Testis (tissue), 3 donors: ENCODE measurements around the gene VPS51. TPM values are rescaled to one million over a fixed set of nuclear protein-coding genes. Genes with fewer than 3 reads are reported as not detected.

Source experiments
- DNase-seq: peaks from one replicate; pipeline ENCODE4 v3.0.0-alpha.2; 2019
- H3K27ac ChIP-seq, 2 donors: fragments of 200-600 bp; sonication (generic); one replicate each; pipeline ENCODE4 v1.5.1; 2019
- H3K27me3 ChIP-seq: fragments of 200-600 bp; sonication (generic); one replicate; pipeline ENCODE4 v1.5.1; 2019
- H3K36me3 ChIP-seq: fragments of 200-600 bp; sonication (generic); one replicate; pipeline ENCODE4 v1.5.1; 2017; ENCODE audit warnings: low read depth; ENCODE audit errors: missing control alignments
- H3K4me1 ChIP-seq: fragments of 200-600 bp; sonication (generic); one replicate; pipeline ENCODE4 v1.5.1; 2019
- H3K4me3 ChIP-seq, 2 donors: fragments of 200-600 bp; sonication (generic); one replicate each; pipeline ENCODE4 v1.5.1; 2017 to 2019
- H3K9me3 ChIP-seq: fragments of 200-600 bp; sonication (generic); one replicate; pipeline ENCODE4 v1.5.1; 2017
- POLR2A ChIP-seq: fragments of 450-650 bp; IDR thresholded peaks from one replicate; pipeline ENCODE4 v1.6.1; 2017; ENCODE audit warnings: antibody characterized with exemption, mild to moderate bottlenecking, moderate library complexity
- WGBS, 2 donors: methylation state at CpG; one replicate each; pipeline ENCODE4 v1.1.5; 2018; 5-methylcytosine and 5-hydroxymethylcytosine counted together
- intact Hi-C: fragments of 100-400 bp; cut with DNase I; formaldehyde crosslinking; loops from one replicate; pipeline ENCODE4 v1.15.1; 2023; ENCODE audit warnings: low total_unique reads
- polyA plus RNA-seq: library from polyadenylated mRNA; stranded (reverse); fragments of 350-450 nt; fragmentation: Illumina TruSeq; extraction: RNeasy Lipid Tissue Mini Kit (QIAGEN cat#74804); gene quantifications from one replicate; pipeline ENCODE4 v1.2.3, GENCODE V29; 2014; ENCODE audit warnings: low read depth, low replicate concordance; ENCODE audit not compliant: insufficient read depth
- total RNA-seq, 2 donors: library from RNA; depleted of rRNA; stranded (reverse); fragments of >200 nt; gene quantifications; one replicate each; pipeline ENCODE4 v1.2.3, GENCODE V29; 2016
- TF ChIP-seq, protein P1 (sequence below), 3 experiments: fragments of 450-650 bp in 2 of 3; fragments of 200-600 bp in 1 of 3; sonication (generic) in 1 of 3; IDR thresholded peaks; one replicate each; pipeline ENCODE4 v1.5.1; 2016 to 2019; ENCODE audit warnings: antibody characterized with exemption in 3 of 3, mild to moderate bottlenecking in 2 of 3, moderate library complexity in 1 of 3

VPS51 gene
- total and polyA plus RNA-seq, 3 donors from 2014 or later, result 91.1 to 252 (median 173) TPM

GRCh38 chr11:65120831-65121230 lies 24.8 kb downstream of the VPS51 start:
- Histone ChIP-seq H3K27ac (peak overlapping the region in 1 of 2 donors; percentile 88), H3K27me3 (no peaks in the 10 kb centered on the region), H3K9me3 (no peaks in the 10 kb centered on the region), H3K4me1 (peaks cover 20% of the 10 kb centered on the region), H3K36me3 (no peaks in the 10 kb centered on the region), H3K4me3 (no peak overlapping the region)
- intact Hi-C loops, result no loop called here
- DNase-seq, result no peak
- WGBS, 2 donors, result 67 to 70% methylated on average over 3 of the region's 3 CpGs
- TF ChIP-seq POLR2A, result no peak
- TF ChIP-seq, protein P1, sequence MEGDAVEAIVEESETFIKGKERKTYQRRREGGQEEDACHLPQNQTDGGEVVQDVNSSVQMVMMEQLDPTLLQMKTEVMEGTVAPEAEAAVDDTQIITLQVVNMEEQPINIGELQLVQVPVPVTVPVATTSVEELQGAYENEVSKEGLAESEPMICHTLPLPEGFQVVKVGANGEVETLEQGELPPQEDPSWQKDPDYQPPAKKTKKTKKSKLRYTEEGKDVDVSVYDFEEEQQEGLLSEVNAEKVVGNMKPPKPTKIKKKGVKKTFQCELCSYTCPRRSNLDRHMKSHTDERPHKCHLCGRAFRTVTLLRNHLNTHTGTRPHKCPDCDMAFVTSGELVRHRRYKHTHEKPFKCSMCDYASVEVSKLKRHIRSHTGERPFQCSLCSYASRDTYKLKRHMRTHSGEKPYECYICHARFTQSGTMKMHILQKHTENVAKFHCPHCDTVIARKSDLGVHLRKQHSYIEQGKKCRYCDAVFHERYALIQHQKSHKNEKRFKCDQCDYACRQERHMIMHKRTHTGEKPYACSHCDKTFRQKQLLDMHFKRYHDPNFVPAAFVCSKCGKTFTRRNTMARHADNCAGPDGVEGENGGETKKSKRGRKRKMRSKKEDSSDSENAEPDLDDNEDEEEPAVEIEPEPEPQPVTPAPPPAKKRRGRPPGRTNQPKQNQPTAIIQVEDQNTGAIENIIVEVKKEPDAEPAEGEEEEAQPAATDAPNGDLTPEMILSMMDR (IDR thresholded peaks at IDR 0.05), result no peak

GRCh38 chr11:65121447-65121864 lies 25.4 kb downstream of the VPS51 start:
- intact Hi-C loops, result no loop called here
- H3K27ac ChIP-seq, result peak overlapping the region; percentile 80 to 88
- no peaks in the 10 kb centered on the region for H3K9me3 ChIP-seq
- peak overlapping the region; percentile 78 to 85 for H3K4me3 ChIP-seq
- peaks cover 16% of the 10 kb centered on the region for H3K4me1 ChIP-seq
- no peaks in the 10 kb centered on the region for H3K27me3 ChIP-seq
- DNase-seq, result no peak
- H3K36me3 ChIP-seq, result no peaks in the 10 kb centered on the region
- 0 to 1% methylated on average over 13 to 22 of the region's 22 CpGs for WGBS, 2 donors
- TF ChIP-seq, protein P1 (IDR thresholded peaks at IDR 0.05), result no peak
- no peak for TF ChIP-seq POLR2A

DNA sequence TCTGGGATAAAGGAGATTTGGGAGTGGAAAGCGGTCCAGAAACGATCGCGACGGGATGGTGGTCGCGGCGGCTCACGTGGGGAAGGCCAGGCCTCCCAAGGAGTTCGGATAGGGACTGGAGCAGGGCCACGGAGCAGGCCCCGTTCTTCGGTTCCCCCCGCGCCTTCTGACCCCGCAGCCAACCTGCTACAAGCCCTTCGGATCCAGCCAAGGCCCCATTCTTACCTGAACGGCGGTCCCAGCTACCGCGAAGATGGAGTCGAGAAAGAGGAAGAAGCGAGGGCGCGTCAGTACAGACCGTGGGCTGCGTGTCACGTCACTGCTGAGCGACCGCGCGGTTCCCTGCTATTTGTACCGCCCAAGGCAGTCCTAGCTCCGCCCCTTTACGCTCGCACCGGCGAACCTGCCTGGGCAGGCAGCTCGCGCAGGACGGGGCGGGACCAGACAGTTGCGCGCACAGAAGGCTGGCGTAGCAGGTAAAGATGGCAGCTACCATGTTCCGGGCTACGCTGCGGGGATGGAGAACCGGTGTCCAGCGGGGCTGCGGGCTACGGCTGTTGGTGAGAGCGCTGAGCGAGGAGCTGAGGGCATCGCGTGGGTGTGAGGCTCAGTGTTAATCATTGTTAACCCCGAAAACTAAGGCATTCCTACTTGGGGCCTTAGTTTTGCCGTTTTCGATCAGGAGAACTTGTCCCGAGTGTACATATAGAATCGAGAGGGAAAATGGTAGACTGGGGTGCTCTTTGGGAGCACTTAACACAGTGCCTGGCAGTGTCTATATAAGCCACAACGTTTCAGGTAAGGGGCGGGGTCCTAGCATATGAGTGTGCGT lies 26.1 kb downstream of the VPS51 start, which contains the start of the genes FAU and MRPL49:
FAU (minus strand) TSS at position 270 of the 832 bp plus-strand sequence. CDS start 321 bp downstream, outside the sequence.
MRPL49 (plus strand) TSS at position 457 of the 832 bp plus-strand sequence; CDS start at position 483, 26 bp downstream.
- peak within 1 kb of the TSS; percentile 80 to 88 for H3K27ac ChIP-seq
- WGBS, 2 donors, result 0 to 1% methylated on average over 37 to 64 of the region's 64 CpGs
- TF ChIP-seq POLR2A, result peak; percentile 79
- TF ChIP-seq, protein P1 (IDR thresholded peaks at IDR 0.05), result no peak
- no peaks in the 10 kb centered on the region for H3K9me3 ChIP-seq
- H3K4me3 ChIP-seq, result peak within 1 kb of the TSS; percentile 78 to 85
- no peaks in the 10 kb centered on the region for H3K27me3 ChIP-seq
- no peaks in the 10 kb centered on the region for H3K36me3 ChIP-seq
- peak; percentile 100 for DNase-seq
- peaks cover 12% of the 10 kb centered on the region for H3K4me1 ChIP-seq
- intact Hi-C loops, result no loop called here

GRCh38 chr11:65124480-65125196 lies 28.6 kb downstream of the VPS51 start:
- TF ChIP-seq POLR2A, result no peak
- TF ChIP-seq, protein P1 (IDR thresholded peaks at IDR 0.05), result no peak
- intact Hi-C loops, result no loop called here
- WGBS, 2 donors, result 76 to 96% methylated on average over 2 to 5 of the region's 5 CpGs

More at GRCh38 chr11:65124480-65125196, 28.6 kb downstream of the VPS51 start:
- DNase-seq, result no peak
- H3K4me3 ChIP-seq, result no peak overlapping the region
- peaks cover 12% of the 10 kb centered on the region for H3K4me1 ChIP-seq
- no peak overlapping the region for H3K27ac ChIP-seq
- no peaks in the 10 kb centered on the region for H3K36me3 ChIP-seq
- no peaks in the 10 kb centered on the region for H3K27me3 ChIP-seq
- H3K9me3 ChIP-seq, result no peaks in the 10 kb centered on the region
